Chondrocyte (in vitro differentiated cells): ENCODE results near the gene JARID2. TPM values are rescaled to one million over a fixed set of nuclear protein-coding genes. Genes with fewer than 3 reads are reported as not detected.

Source experiments
- DNase-seq: peaks from one replicate; pipeline ENCODE4 v3.0.0; 2021; ENCODE audit warnings: mixed read lengths, low spot score
- H3K27ac Mint-ChIP-seq: one replicate; pipeline ENCODE4 v1.8.0; 2021; ENCODE audit warnings: mild to moderate bottlenecking, moderate library complexity, mixed read lengths; ENCODE audit not compliant: unreplicated experiment
- H3K27me3 Mint-ChIP-seq: 2 replicates; pipeline ENCODE4 v1.8.0; 2021; ENCODE audit warnings: low read depth, mixed read lengths
- H3K36me3 Mint-ChIP-seq: 2 replicates; pipeline ENCODE4 v1.8.0; 2021; ENCODE audit warnings: low read depth, mixed read lengths
- H3K4me1 Mint-ChIP-seq: 2 replicates; pipeline ENCODE4 v1.8.0; 2021; ENCODE audit warnings: low read depth, mild to moderate bottlenecking, mixed read lengths
- H3K4me3 Mint-ChIP-seq: one replicate; pipeline ENCODE4 v1.8.0; 2021; ENCODE audit warnings: mild to moderate bottlenecking, moderate library complexity, mixed read lengths; ENCODE audit not compliant: unreplicated experiment
- H3K9me3 Mint-ChIP-seq: 2 replicates; pipeline ENCODE4 v1.8.0; 2021; ENCODE audit warnings: low read depth, mixed read lengths
- total RNA-seq: library from RNA; stranded (reverse); gene quantifications from 3 replicates; pipeline ENCODE4 v1.2.1, GENCODE V29; 2021
- TF ChIP-seq, protein P1 (sequence below): fragments of 200-600 bp; sonication (generic); IDR thresholded peaks from 2 replicates; pipeline ENCODE4 v1.5.0; 2021; ENCODE audit warnings: antibody characterized with exemption, mild to moderate bottlenecking, moderate library complexity

JARID2 gene
- total RNA-seq, 1 donor from 2014 or later: 9.9 TPM

- TF ChIP-seq, protein P1, sequence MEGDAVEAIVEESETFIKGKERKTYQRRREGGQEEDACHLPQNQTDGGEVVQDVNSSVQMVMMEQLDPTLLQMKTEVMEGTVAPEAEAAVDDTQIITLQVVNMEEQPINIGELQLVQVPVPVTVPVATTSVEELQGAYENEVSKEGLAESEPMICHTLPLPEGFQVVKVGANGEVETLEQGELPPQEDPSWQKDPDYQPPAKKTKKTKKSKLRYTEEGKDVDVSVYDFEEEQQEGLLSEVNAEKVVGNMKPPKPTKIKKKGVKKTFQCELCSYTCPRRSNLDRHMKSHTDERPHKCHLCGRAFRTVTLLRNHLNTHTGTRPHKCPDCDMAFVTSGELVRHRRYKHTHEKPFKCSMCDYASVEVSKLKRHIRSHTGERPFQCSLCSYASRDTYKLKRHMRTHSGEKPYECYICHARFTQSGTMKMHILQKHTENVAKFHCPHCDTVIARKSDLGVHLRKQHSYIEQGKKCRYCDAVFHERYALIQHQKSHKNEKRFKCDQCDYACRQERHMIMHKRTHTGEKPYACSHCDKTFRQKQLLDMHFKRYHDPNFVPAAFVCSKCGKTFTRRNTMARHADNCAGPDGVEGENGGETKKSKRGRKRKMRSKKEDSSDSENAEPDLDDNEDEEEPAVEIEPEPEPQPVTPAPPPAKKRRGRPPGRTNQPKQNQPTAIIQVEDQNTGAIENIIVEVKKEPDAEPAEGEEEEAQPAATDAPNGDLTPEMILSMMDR: no peak
- H3K36me3 Mint-ChIP-seq: peaks cover 7% of the 10 kb centered on the region
- peaks cover 14% of the 10 kb centered on the region for H3K4me1 Mint-ChIP-seq
- no peak overlapping the region for H3K4me3 Mint-ChIP-seq
- H3K9me3 Mint-ChIP-seq: no peaks in the 10 kb centered on the region
- no peak overlapping the region for H3K27ac Mint-ChIP-seq
- no peaks in the 10 kb centered on the region for H3K27me3 Mint-ChIP-seq
- DNase-seq: no peak
Measured at GRCh38 chr6:15453186-15453585, 207.3 kb downstream of the JARID2 start.

GRCh38 chr6:15453622-15454021, 207.8 kb downstream of the JARID2 start:
- Mint-ChIP-seq H3K27me3 (no peaks in the 10 kb centered on the region), H3K36me3 (peaks cover 7% of the 10 kb centered on the region), H3K9me3 (no peaks in the 10 kb centered on the region), H3K4me3 (no peak overlapping the region), H3K4me1 (peaks cover 19% of the 10 kb centered on the region), H3K27ac (no peak overlapping the region)
- TF ChIP-seq, protein P1: no peak
- no peak for DNase-seq

GRCh38 chr6:15456422-15456821, 210.6 kb downstream of the JARID2 start:
- peaks cover 17% of the 10 kb centered on the region for H3K4me1 Mint-ChIP-seq
- no peak overlapping the region for H3K27ac Mint-ChIP-seq

GRCh38 chr6:15457121-15457650, 211.3 kb downstream of the JARID2 start:
- Mint-ChIP-seq H3K4me3 (no peak overlapping the region), H3K27ac (no peak overlapping the region), H3K9me3 (no peaks in the 10 kb centered on the region), H3K27me3 (no peaks in the 10 kb centered on the region), H3K36me3 (peaks cover 7% of the 10 kb centered on the region), H3K4me1 (peaks cover 17% of the 10 kb centered on the region)
- TF ChIP-seq, protein P1: no peak
- DNase-seq: no peak

More at GRCh38 chr6:15456422-15456821, 210.6 kb downstream of the JARID2 start:
- Mint-ChIP-seq H3K36me3 (peaks cover 7% of the 10 kb centered on the region), H3K9me3 (no peaks in the 10 kb centered on the region), H3K27me3 (no peaks in the 10 kb centered on the region), H3K4me3 (no peak overlapping the region)
- DNase-seq: no peak
- TF ChIP-seq, protein P1: no peak

- no peaks in the 10 kb centered on the region for H3K9me3 Mint-ChIP-seq
- TF ChIP-seq, protein P1: no peak
- no peak for DNase-seq
- H3K27me3 Mint-ChIP-seq: no peaks in the 10 kb centered on the region
- no peak overlapping the region for H3K27ac Mint-ChIP-seq
- H3K36me3 Mint-ChIP-seq: peaks cover 6% of the 10 kb centered on the region
- peaks cover 17% of the 10 kb centered on the region for H3K4me1 Mint-ChIP-seq
- peak overlapping the region; percentile 14 for H3K4me3 Mint-ChIP-seq
Measured at GRCh38 chr6:15458021-15458459, 212.2 kb downstream of the JARID2 start.
